HL-60 (cell line): ENCODE measurements around the gene KRT33A.

Experiments used
- POLR2AphosphoS5 ChIP-seq: IDR thresholded peaks from 2 replicates; pipeline ENCODE4 v1.6.1; 2012; ENCODE audit warnings: low read depth
- TF ChIP-seq, protein P1 (sequence below): IDR thresholded peaks from one replicate; pipeline ENCODE4 v1.5.1; 2011; ENCODE audit warnings: low read length, control low read depth, inconsistent platforms; ENCODE audit not compliant: insufficient read depth

DNA sequence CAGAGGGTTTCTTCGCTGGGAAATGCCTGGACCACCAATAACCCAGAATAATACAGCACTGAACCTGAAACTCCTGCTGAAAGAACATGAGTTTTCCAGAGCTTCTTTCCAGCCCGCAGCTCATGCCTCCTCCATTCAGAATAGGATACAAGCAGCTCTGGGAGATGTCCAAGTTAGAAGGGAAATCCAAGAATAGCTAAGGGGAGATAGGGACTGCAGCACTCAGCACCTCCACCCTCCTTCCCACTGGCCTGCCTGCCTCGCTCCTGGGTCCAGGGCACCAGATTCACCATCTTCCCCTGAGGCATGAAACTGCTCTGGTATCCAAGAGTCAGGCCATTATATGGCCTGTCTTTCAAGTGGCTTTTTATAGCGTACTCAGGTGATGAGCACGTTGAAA is 42.7 kb upstream of the KRT33A start:
- TF ChIP-seq, protein P1, sequence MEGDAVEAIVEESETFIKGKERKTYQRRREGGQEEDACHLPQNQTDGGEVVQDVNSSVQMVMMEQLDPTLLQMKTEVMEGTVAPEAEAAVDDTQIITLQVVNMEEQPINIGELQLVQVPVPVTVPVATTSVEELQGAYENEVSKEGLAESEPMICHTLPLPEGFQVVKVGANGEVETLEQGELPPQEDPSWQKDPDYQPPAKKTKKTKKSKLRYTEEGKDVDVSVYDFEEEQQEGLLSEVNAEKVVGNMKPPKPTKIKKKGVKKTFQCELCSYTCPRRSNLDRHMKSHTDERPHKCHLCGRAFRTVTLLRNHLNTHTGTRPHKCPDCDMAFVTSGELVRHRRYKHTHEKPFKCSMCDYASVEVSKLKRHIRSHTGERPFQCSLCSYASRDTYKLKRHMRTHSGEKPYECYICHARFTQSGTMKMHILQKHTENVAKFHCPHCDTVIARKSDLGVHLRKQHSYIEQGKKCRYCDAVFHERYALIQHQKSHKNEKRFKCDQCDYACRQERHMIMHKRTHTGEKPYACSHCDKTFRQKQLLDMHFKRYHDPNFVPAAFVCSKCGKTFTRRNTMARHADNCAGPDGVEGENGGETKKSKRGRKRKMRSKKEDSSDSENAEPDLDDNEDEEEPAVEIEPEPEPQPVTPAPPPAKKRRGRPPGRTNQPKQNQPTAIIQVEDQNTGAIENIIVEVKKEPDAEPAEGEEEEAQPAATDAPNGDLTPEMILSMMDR = no peak
- TF ChIP-seq POLR2AphosphoS5 = no peak
